ENCODE results near the gene ZNF226.

DNA sequence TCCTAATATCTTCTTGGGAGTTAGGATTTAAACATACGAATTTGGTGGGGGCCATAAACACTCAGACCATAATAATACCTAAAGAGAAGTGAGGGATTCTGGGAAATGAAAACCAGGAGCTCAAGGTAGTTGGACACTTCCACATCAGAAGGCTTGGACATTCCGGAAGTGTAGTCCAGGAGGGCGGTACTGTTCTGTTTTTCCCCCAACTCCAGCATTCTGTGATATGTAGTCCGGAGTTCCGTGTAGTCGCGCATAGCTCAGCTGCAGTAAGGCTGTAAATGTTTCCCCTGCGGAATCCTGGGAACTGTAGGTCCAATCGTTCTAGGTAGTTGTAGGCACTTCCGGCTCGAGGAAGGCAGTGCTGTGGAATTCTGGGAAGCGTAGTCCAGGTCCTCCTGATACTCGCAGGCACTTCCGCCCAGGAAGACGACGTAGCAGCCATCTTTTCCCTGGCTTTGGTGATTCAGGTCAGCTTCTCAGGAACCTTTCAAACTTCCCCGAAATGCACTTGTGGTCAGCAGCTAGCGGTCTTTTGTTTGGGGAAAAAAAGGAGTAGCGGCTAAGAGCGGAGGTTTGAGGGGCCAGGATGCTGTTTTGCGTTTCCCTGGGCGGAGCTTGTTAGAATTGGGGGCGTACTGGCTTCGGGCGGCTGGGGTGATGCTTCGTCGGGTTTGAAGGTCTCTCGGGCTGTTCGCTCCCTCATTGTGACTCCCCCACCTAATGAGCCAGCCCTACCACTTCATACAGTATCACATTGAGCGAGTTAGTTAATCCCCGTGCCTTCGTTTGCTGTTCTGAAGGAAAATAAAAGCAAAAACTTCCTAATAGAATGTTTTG, at the start of gene ZNF226:
- TF ChIP-seq, protein P1, sequence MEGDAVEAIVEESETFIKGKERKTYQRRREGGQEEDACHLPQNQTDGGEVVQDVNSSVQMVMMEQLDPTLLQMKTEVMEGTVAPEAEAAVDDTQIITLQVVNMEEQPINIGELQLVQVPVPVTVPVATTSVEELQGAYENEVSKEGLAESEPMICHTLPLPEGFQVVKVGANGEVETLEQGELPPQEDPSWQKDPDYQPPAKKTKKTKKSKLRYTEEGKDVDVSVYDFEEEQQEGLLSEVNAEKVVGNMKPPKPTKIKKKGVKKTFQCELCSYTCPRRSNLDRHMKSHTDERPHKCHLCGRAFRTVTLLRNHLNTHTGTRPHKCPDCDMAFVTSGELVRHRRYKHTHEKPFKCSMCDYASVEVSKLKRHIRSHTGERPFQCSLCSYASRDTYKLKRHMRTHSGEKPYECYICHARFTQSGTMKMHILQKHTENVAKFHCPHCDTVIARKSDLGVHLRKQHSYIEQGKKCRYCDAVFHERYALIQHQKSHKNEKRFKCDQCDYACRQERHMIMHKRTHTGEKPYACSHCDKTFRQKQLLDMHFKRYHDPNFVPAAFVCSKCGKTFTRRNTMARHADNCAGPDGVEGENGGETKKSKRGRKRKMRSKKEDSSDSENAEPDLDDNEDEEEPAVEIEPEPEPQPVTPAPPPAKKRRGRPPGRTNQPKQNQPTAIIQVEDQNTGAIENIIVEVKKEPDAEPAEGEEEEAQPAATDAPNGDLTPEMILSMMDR (IDR thresholded peaks at IDR 0.05; ENCODE audit: low read depth, low read length), result no peak
- no peak for TF ChIP-seq EZH2phosphoT487 (IDR thresholded peaks at IDR 0.05; ENCODE audit: low read depth)

All from OCI-LY3 (cell line).